Measurements from ENCODE around the gene FFAR3.

DNA sequence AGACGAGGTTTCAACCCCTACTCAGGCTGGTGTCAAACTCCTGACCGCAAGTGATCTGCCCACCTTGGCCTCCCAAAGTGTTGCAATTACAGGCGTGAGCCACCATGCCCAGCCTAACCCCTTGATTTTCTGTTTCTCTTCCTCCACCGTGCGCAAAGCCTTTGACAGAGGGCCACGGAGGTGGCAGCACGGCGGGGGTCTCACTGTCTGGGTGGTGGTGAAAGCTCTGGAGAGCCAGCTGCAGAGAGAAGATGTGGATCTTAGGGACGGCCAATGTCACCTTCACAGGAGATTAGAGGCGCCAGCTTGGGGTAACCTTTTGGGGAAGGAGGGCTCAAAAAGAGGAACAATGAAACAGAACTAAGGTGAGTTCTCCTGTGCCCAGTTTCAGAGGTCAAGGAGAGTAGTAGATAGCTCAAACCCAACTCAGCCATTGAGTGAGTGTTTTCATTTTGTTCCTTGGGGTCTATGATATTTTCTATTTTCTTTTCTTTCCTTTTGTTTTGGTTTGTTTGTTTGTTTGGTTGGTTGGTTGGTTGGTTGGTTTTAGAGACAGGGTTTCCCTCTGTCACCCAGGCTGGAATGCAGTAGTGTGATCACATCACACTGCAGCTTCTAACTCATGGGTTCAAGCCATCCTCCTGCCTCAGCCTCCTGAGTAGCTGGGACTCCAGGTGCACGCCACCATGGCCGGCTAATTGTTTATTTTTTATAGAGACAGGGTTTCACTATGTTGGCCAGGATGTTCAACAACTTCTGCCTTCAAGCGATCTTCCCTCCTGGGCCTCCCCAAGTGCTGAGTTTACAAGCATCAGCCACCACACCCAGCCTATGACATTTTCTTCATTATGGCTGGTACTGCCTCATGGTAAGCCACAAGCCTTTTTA is 50.3 kb downstream of the FFAR3 start:
- TF ChIP-seq, protein P1, sequence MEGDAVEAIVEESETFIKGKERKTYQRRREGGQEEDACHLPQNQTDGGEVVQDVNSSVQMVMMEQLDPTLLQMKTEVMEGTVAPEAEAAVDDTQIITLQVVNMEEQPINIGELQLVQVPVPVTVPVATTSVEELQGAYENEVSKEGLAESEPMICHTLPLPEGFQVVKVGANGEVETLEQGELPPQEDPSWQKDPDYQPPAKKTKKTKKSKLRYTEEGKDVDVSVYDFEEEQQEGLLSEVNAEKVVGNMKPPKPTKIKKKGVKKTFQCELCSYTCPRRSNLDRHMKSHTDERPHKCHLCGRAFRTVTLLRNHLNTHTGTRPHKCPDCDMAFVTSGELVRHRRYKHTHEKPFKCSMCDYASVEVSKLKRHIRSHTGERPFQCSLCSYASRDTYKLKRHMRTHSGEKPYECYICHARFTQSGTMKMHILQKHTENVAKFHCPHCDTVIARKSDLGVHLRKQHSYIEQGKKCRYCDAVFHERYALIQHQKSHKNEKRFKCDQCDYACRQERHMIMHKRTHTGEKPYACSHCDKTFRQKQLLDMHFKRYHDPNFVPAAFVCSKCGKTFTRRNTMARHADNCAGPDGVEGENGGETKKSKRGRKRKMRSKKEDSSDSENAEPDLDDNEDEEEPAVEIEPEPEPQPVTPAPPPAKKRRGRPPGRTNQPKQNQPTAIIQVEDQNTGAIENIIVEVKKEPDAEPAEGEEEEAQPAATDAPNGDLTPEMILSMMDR (IDR thresholded peaks at IDR 0.05) = no peak
- TF ChIP-seq POLR2A (IDR thresholded peaks at IDR 0.05) = no peak
